ENCODE measurements around the gene ULK4.
A peak's percentile ranks its signal among the peaks of the same experiment; 100 is the strongest.
"Not testable (repeated sequence)": the region's sequence is repeated elsewhere in the genome, so short reads cannot be mapped to it uniquely, and the experiment has no call there.

ULK4 gene

DNA sequence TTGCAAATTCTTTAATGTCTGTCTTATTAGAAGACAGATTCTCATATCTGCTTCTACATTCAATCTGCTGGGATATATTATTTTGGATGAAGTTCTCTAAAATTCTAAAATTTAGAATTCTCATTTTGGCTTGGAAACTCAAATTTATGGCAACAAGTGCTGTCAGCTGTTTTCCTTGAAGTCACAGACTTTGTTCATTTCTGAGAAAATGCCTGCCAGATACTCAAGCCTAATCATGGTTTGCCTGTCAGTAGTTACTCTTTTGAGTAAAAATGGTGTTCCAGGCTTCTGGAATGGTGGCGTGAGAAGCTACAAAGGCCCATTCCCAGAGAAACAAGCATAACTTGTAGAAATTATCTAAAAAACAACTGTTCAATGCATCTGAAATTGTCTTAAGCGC lies 646.8 kb downstream of the ULK4 start:
- DNase-seq (ENCODE audit: low read depth): no peak

DNA sequence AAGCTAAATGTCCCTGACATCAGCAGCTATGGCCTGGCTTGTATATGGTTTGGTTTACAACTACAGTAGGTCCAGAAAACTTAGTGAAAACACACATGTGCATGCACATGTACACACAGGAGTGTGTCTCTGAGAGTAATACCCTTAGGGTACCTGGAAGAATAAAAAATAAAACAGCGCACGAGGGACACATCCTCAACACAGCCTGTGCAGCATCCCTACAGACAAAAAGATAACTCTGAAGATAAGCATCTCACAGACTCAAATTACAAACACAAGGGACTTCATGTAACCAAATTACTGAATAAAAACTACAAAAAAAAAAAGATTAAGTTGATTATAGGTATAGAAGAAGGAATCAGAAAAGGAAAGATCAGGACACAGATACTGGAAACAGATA lies 653.8 kb downstream of the ULK4 start:
- no peak for DNase-seq (ENCODE audit: low read depth)

DNA sequence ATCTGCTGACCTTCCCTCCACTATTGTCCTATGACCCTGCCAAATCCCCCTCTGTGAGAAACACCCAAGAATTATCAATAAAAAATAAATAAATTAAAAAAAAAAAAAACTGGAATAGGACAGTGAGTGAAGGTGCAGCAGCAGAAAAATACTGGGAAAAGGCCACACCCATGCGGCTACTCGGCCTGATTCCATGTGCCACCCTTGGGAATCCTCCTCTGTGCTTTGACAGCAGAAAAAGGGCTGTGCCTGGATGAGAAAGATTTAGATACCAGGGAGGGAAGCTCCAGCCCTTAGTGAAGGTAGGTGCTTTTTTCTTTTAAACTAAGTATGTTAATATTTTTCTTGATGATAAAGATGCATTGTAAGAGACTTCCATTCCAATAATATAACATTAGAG lies 654.8 kb downstream of the ULK4 start:
- no peak for DNase-seq (ENCODE audit: low read depth)

DNA sequence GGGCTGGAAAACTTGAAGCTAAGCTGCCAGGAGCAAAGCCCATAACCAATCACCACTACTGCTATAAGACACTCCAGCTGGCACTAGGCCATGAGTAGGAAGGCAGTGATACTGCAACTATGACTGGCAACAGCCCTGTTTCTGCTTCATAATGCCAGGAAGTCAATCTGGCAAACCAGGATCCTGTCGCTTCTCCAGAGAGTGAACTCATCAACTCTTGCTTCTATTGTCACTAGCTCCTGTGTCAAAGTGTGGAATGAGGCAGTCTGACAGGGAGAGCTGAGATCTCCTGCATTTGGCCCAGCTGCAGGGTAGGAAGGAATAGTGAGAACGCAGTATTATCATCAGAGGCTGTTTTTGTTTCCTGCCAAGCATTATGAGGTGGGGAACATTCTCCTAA lies 657.3 kb downstream of the ULK4 start:
- DNase-seq (ENCODE audit: low read depth): no peak

DNA sequence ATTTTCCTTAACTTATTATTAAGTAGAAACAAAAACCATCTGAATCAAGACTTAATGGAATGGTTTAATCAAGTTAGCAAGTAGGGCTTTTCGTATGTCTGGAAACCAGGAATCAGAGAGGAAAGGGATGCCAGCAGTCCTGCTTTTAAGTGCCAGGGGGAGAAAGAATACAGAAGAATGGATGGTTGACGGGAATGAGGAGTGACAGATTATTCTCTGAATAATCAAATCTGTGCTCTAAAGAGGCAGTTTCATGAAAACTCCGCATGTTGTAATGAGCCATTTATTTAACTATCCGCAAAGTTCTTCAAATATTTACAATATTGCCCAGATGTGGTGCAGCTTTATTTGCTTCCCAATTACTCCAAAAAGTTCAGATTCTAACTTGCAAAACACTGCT lies 659.6 kb downstream of the ULK4 start:
- DNase-seq (ENCODE audit: low read depth): no peak

DNA sequence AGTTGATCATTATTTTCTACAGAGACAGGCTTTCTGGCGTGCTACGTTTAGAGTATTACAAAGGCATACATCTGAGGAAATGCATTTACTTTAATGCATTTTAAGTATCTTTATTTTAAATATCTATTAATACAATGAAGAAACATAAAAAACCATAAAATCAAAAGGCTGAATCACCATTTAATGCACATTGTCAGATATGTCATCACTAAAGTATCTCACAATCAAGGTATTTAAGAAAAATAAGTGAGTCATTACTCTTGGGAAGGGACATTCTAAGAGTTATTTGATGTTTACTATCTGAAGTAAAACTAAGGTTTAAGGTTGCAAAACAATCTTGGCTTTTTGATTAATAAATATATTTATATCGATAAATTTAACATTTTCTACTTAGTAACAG lies 660.4 kb downstream of the ULK4 start:
- no peak for DNase-seq (ENCODE audit: low read depth)

DNA sequence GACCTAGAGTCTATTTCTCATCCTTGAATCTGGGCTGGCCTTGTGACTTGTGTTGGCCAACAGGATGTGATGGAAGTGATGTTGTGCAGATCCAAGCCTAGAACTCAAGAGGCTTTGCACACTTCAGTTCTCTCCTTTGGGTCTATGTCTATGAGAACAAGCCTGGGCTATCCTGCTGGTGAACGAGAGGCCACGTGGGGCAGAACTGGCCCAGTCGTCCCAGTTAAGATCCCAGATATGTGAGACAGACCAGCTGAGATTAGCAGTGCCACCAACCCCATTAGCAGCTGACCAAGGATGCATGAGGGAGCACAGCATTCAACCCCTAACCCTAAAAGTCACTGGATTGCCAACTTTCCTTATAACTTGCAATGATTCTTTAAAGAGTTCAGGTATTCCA lies 662.9 kb downstream of the ULK4 start:
- DNase-seq (ENCODE audit: low read depth): no peak

DNA sequence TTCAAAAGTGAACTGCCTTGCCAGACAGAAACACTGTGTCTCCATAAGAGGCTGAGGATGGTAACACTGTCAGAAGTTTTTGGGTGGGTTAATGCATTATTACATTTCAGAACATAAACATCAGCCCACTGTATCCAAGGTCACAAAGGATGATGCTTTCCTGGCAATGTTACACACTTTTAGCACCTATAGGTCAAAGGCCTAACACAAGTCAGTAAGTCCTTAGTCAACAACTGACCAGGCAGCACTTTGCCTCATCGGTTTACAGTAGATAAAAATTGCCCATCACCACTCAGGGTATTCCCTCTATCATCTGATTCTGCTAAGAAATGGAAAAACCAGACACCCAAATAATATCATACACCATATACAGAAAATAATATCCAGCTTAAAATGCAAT lies 664.2 kb downstream of the ULK4 start:
- DNase-seq (ENCODE audit: low read depth): no peak

DNA sequence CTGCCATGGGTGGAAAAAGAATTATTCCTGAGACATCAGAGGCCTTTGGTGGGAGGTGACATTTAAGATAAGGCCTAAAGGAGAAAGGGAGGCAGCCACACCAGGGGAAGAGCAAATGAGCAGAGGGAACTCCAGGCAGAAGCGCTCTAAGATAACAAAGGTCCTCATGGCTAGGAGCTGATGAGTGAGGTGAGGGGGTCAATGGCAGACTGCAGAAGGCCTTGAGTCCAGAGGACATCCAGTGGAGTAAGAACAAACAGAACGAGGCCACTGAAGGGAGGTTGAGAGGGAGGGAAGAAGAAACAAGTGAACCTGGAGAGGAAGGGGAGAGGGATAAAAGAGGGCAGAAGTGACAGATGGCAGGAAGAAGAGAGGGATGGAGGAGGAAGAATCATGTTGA lies 665.3 kb downstream of the ULK4 start:
- no peak for DNase-seq (ENCODE audit: low read depth)

DNA sequence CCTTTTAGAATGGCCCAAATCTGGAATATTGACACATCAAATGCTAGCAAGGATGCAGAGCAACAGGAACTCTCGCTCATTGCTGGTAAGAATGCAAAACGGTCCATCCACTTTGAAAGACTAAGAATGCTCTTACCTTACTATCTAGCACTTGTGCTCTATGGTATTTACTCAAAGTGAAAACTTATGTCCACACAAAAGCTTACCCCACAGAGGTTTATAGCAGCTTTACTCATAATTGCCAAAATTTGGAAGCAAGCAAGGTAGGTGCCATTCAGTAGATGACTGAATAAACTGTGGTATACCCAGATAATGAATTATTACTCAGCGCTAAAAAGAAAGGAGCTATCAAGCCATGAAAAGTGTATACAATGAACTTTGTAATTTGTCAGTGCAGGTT lies 666.2 kb downstream of the ULK4 start:
- no peak for DNase-seq (ENCODE audit: low read depth)

DNA sequence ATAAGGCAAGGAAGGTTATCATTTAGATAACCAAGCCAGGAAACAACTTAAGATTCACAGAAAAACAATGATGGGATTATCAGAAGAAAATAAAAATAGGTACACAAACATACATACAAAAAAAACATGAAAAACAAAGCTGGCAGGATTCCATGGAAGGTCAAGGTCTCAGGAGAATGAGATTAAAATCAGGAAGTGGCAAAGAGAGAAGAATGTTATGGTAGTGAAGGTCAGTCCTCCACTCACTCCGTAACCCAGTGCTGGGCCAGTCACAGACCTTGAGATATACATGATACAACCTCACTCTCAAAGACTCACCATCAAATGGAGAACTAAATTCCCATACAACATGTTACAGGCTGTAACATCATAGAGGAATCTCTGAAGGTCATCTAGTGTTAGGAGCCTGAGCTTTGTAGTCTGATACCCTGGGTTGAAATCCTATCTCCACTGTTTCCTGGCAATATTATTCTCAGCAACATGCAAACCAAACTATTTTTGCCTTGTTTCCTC lies 668.7 kb downstream of the ULK4 start:
- no peak for DNase-seq (ENCODE audit: low read depth)

DNA sequence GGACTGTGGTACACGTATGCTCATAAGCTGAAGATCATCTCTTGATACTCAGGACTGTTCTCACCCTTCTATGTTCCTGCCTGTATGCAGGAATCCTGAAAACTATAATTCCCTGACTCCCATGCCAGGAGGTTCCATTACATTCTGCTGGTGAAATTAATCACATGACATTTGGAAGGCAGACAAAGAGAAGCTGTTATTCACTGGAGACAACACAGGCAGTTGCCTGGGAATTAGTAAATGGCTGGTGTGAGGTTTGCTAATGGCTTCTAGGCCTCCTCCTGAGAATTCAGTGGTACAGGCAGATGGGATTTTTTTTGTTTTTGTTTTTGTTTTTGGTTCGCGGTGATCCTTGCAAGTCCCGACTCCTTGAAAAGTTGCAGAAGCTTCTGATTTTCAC lies 671.2 kb downstream of the ULK4 start:
- DNase-seq (ENCODE audit: low read depth): no peak

DNA sequence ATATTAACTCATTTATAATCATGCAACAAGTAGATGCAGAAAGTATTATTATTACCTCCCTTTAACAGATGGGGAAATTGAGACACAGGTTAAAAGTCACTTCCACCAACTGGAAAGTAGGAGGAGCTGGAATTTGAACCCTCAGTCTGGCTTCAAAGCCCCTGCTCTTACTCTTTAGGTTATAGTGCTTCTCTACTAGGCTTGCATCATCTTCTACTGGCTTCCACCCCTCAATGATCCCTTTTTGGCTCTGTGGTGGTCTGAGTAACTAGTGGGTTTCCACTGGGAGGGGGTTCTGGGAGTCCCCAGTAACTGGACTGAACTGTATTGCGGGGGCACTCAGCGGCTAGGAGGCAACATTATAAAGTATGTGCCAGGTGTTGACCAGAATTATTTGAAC lies 671.6 kb downstream of the ULK4 start:
- no peak for DNase-seq (ENCODE audit: low read depth)

DNA sequence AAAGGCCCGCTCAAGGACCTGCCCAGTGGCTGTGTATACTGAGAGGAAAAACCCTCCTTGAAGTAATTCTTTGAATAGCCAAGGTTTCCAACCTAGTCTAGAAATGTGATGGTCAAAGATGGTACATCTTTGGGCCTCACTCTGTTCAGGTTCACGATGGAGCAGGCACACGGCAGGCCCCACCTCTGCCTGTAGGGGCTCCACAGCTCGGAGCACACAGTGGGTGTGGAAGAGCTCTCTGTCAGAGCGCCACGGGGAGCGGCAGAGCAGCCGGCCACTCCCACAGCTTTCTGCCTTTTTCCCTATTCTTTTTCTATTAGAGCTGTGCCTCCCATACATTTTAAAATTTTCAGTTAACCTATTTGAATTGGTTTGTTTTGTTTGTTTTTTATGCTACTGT lies 673.1 kb downstream of the ULK4 start:
- no peak for DNase-seq (ENCODE audit: low read depth)

DNA sequence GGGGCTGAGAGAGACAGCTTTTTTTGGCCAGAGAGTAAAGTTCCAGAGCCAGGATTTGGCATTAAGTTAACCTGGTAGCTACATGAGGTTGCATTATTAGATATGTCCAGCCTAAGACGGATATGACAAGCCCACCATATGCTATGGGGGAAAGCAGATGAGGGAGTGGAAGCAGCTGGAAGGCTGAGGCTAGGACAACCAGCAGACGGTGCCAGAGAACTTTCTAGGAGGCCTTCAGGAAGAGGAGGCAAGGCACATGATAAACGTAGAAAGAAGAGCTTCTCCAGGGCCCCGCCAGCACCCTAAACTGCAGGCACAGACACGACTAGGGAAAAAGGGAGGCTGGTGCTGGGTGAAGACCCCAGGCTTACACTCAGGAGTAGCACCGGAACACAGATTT lies 675.6 kb downstream of the ULK4 start:
- DNase-seq (ENCODE audit: low read depth): no peak

DNA sequence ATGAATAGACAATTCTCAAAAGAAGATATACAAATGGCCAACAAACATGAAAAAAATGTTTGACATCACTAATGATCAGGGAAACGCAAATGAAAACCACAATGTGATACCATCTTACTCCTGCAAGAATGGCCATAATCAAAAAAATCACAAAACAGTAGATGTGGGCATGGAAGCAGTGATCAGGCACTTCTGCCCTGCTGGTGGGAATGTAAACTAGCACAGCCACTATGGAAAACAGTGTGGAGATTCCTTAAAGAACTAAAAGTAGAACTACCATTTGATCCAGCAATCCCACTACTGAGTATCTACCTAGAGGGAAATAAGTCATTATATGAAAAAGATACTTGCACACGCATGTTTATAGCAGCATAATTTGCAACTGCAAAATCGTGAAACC lies 677.0 kb downstream of the ULK4 start:
- DNase-seq (ENCODE audit: low read depth): not testable (repeated sequence)

DNA sequence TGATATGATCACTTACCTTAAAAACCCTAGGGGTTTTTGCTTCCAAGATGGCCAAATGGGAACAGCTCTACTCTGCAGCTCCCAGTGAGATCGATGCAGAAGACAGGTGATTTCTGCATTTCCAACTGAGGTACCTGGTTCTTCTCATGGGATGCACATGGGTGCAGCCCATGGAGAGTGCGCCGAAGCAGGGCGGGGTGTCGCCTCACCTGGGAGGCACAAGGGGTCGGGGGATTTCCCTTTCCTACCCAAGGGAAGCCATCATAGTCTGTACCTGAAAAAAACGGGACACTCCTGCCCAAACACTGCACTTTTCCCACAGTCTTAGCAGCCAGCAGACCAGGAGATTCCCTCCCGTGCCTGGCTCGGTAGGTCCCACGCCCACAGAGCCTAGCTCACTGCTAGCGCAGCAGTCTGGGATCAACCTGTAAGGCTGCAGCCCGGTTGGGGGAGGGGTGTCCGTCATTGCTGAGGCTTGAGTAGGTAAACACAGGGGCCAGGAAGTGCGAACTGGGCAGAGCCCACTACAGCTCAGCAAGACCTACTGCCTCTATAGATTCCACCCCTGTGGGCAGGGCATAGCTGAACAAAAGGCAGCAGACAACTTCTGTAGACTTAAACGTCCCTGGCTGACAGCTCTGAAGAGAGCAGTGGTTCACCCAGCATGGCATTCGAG lies 684.0 kb downstream of the ULK4 start:
- no peak for DNase-seq (ENCODE audit: low read depth)

DNA sequence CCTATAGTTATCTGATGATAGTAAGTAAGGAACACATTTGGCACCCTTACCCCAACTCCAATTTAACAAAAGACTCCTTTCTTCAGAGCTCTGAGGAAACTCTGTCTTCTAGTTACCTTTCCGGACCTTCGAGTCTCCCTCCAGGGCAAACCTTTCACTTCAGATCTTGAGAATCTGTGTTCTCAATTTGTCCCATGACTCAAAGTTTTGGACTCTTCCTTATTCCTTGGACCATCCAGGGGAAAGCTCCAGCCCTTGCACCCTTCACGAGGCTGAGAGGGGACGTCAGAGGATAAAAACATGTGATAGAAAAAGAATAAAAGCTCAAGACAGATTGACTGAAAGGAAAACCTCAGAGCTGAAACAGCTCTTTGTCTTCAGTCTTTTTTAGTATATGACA lies 685.7 kb downstream of the ULK4 start:
- no peak for DNase-seq (ENCODE audit: low read depth)

DNA sequence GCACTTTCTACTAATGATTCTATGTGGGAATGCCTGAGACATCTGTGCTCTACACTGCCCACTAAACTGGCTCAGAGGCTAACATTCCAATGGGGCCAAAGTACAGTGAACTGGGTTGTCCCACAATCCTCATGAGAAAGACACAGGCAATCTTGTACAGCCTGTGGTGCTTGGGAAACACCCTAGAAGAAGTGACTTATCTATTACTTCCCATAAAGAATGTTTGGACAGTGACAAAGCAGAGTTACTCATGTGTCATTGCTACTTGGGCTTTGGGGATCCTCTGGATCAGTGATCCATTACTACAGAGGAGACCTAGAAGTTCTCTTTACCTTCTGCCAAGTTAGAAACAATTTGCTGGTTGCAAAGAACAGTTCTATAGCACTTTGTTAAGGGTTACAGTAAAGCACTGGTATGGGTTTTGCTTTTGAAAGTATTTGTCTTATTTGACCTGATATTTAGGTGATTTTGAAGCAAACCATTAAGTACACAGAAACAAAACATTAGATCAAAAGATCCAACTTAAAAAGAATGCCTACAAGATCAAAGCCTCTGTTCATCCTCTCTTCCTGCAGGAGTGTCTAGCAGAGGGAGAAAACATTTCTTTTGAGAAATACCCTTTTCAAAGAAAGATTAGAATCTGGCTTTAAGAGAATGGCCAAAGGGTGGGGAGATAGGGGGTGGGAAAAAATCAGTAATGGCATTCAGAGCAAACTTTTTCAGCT lies 686.8 kb downstream of the ULK4 start:
- DNase-seq (ENCODE audit: low read depth): peak; percentile 70

DNA sequence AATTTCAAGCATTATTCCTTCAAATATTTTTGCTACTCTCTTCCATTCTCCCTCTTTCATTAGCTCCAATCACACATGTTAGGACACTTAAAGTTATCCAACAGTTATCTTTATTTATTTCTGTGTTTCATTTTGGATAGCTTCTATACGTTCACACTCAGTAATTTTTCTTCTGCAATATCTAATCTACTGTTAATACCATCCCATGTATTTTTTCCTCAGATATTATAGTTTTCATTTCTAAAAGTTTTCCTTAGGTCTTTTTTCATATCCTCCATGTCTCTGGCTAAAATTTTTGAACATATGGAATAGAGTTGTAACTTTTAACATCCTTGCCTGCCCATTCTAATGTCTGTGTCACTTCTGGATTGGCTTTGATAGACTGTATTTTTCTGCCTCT lies 689.2 kb downstream of the ULK4 start:
- no peak for DNase-seq (ENCODE audit: low read depth)

DNA sequence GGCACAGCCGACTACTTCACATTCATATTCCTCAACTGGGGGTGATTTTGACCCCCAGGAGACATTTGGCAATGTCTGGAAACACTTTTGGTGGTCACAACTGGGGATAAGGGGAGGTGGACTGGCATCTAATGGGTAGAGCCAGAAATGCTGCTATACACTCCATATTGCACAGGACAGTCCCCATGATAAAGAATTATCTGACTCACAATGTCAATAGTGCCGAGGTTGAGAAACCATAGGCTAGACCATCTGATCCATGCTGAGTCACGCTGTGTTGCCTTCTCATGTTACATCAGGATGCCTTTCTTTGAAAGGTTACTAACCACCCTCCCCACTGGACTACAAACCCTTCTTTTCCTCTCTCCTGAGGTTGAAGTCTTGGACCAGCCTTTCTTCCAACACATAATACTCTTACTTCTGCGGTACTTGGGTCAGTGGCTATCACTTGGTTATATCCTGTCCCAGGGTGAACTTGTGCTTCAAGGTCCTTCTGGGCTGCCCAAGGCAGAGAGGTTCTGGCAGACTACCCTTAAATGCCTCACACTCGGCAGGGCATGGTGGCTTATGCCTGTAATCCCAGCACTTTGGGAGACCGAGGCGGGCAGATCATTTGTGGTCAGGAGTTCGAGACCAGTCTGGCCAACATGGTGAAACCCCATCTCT lies 693.8 kb downstream of the ULK4 start:
- peak; percentile 93 for DNase-seq (ENCODE audit: low read depth)

DNA sequence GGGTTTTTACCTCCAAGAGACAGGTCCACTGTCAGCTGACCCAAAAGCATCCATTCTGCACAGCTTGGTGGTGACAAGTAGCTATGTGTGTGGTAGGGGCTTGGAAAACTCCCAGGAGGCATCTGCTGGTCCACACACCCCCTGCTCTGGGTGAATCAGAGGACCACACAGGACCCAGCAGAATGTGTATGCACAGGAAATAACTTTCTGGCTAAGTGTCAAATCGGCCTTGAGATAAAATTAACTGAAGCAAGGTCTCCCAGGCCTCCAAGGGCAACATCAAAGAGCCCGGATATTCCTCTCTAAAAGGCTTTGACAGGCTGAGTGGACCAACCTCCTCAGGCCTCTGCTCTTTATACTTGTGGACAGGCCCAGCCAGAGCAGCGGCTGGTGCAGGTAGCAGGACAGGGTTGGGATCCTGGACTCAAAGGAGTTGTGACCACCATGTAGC lies 696.1 kb downstream of the ULK4 start:
- peak; percentile 68 for DNase-seq (ENCODE audit: low read depth)

DNA sequence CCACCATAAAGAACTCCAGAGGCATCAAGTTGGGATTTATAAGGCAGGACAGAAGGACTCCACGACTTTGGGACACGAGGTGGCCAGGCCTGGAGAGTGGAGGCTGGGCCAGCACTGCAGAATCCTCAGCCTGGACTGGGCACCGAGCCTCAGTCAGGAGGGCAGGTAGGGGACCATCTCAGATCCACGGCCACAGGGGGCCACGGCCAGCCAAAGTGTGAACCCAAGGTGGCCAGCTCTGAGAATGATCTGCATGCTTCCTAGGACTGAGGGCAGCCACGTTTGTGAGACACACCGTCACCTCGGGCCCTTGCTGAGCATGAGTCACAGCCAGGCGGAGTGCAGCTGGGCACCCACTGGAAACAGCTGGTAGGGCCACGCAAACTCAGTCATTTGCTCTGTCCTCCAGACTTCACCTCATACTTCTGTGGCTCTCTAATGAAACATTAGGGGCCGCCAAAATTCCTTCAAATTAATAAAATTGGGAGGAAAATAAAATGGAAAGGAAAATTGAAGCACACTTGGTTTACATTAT lies 696.8 kb downstream of the ULK4 start:
- DNase-seq (ENCODE audit: low read depth): no peak

All from HS-27A (cell line).